B cell (primary cell): ENCODE data around the gene NME9.

Experiments used
- CTCF ChIP-seq: fragments of 200-600 bp; IDR thresholded peaks from one replicate; pipeline ENCODE4 v1.8.0; 2022; ENCODE audit warnings: antibody characterized with exemption, mild to moderate bottlenecking
- EZH2 ChIP-seq: IDR thresholded peaks from 2 replicates; pipeline ENCODE4 v1.6.1; 2012; ENCODE audit warnings: borderline replicate concordance, low read depth, mild to moderate bottlenecking, moderate library complexity, low read length; ENCODE audit not compliant: insufficient read depth, poor library complexity, severe bottlenecking

- TF ChIP-seq CTCF = no peak
- TF ChIP-seq EZH2 = no peak
Measured at GRCh38 chr3:138348754-138349739, 19.4 kb upstream of the NME9 start.
